ENCODE data around the gene CCBE1. TPM values are rescaled to one million over a fixed set of nuclear protein-coding genes. Genes with fewer than 3 reads are reported as not detected.

Gene CCBE1
- total RNA-seq, 1 donor from 2014 or later, result 14.0 TPM

GRCh38 chr18:59567431-59567830 is 129.8 kb downstream of the CCBE1 start:
- TF ChIP-seq, protein P1, sequence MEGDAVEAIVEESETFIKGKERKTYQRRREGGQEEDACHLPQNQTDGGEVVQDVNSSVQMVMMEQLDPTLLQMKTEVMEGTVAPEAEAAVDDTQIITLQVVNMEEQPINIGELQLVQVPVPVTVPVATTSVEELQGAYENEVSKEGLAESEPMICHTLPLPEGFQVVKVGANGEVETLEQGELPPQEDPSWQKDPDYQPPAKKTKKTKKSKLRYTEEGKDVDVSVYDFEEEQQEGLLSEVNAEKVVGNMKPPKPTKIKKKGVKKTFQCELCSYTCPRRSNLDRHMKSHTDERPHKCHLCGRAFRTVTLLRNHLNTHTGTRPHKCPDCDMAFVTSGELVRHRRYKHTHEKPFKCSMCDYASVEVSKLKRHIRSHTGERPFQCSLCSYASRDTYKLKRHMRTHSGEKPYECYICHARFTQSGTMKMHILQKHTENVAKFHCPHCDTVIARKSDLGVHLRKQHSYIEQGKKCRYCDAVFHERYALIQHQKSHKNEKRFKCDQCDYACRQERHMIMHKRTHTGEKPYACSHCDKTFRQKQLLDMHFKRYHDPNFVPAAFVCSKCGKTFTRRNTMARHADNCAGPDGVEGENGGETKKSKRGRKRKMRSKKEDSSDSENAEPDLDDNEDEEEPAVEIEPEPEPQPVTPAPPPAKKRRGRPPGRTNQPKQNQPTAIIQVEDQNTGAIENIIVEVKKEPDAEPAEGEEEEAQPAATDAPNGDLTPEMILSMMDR (IDR thresholded peaks at IDR 0.05), result no peak
- Histone ChIP-seq H3K36me3 (no peaks in the 10 kb centered on the region), H3K4me3 (no peak overlapping the region), H3K27me3 (ENCODE audit: low read depth) (no peaks in the 10 kb centered on the region), H3K27ac (no peak overlapping the region), H3K9me3 (no peaks in the 10 kb centered on the region), H3K4me1 (peaks cover 10% of the 10 kb centered on the region)
- no peak for ATAC-seq
- intact Hi-C loops (cut with DNase I), result no loop called here
- DNase-seq, result no peak

DNA sequence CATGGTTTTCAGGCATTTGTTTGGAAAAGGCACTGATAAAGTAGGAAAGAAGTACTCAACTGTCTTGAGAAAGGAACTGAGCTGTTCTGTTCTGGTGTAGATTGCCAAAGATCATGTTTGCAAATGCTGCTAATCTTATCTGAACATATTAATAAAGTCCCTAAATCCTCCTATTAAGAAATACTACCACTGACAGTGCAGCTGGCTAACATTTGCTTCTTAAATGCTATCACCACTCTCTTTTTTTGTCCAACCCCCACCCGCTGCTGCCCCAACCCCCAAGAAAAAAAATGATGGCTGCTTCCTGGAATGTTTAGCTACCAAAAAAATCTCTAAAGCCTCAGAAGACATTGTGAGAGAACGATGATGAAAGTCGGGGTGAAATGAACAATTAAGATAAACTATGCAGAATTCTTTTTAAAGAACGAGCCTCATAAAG is 130.7 kb downstream of the CCBE1 start:
- intact Hi-C loops (cut with DNase I), result no loop called here
- TF ChIP-seq, protein P1 (IDR thresholded peaks at IDR 0.05), result no peak
- Histone ChIP-seq H3K27ac (no peak overlapping the region), H3K4me1 (peaks cover 10% of the 10 kb centered on the region), H3K27me3 (ENCODE audit: low read depth) (no peaks in the 10 kb centered on the region), H3K9me3 (no peaks in the 10 kb centered on the region), H3K36me3 (no peaks in the 10 kb centered on the region), H3K4me3 (no peak overlapping the region)
- ATAC-seq, result peak; percentile 40 to 61
- DNase-seq, result no peak

GRCh38 chr18:59565957-59566356 is 131.3 kb downstream of the CCBE1 start:
- intact Hi-C loops (cut with DNase I), result no loop called here
- no peaks in the 10 kb centered on the region for H3K27me3 ChIP-seq (ENCODE audit: low read depth)
- no peak overlapping the region for H3K27ac ChIP-seq
- no peaks in the 10 kb centered on the region for H3K9me3 ChIP-seq
- H3K4me3 ChIP-seq, result no peak overlapping the region
- H3K4me1 ChIP-seq, result peaks cover 10% of the 10 kb centered on the region
- DNase-seq (no peak), ATAC-seq (no peak)
- H3K36me3 ChIP-seq, result no peaks in the 10 kb centered on the region
- TF ChIP-seq, protein P1 (IDR thresholded peaks at IDR 0.05), result no peak

DNA sequence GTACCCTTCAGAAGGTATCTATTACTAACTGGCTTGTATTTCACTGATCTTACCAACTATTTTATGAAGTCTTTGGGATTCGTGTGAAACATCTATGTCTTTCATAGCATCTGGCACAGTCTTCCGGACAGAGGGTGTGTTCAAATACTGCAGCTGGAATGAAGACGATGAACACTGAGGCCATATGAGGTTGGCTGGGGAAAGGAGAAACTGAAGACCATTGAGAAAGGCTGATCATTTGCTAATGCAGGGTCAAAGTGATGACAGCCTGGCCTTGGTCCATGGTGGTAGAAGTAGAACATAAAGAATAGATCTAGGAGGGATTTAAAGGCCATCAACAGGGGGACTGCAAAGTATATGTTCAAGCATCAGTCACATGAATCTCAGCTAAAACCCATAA is 132.7 kb downstream of the CCBE1 start:
- Histone ChIP-seq H3K4me1 (peaks cover 10% of the 10 kb centered on the region), H3K27me3 (ENCODE audit: low read depth) (no peaks in the 10 kb centered on the region), H3K27ac (peak overlapping the region; percentile 24), H3K9me3 (no peaks in the 10 kb centered on the region), H3K36me3 (no peaks in the 10 kb centered on the region), H3K4me3 (no peak overlapping the region)
- TF ChIP-seq, protein P1 (IDR thresholded peaks at IDR 0.05), result no peak
- DNase-seq, result no peak
- ATAC-seq, result no peak
- intact Hi-C loops (cut with DNase I), result no loop called here

DNA sequence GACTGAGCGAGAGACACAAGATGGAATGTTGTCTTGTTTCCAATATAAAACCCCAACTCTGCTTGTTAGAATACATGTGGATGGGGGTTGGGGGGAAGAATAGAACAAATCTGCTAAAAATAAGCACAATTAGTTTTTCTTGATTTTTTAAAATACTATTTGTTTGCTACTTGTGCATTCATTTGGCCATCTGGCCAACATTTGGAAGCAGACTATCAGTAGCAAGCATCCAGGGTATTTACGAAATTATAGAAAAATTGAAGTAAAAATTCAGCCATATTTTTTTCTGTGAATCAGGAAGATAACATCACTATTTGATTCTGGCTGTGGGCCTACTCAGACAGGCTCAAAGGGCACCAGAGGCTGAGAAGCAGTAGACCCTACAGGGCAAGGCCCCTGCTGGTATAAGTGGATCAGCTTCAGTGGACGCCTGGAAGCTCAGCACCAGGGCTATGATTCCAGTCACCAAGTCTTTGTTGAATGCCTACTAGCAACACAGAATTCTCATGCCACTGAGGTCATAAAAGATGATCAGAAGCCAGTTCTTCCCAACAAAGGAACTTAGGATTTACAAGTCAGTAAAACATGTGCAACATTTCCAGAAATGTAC is 133.9 kb downstream of the CCBE1 start:
- Histone ChIP-seq H3K27ac (no peak overlapping the region), H3K9me3 (no peaks in the 10 kb centered on the region), H3K4me1 (no peaks in the 10 kb centered on the region), H3K36me3 (no peaks in the 10 kb centered on the region), H3K27me3 (ENCODE audit: low read depth) (no peaks in the 10 kb centered on the region), H3K4me3 (no peak overlapping the region)
- TF ChIP-seq, protein P1 (IDR thresholded peaks at IDR 0.05), result no peak
- DNase-seq (no peak), ATAC-seq (no peak)
- intact Hi-C loops (cut with DNase I), result no loop called here

Data from lower lobe of right lung (tissue), 2 donors.